SK-N-SH (cell line): ENCODE measurements around the gene RRM1. TPM values are rescaled to one million over a fixed set of nuclear protein-coding genes. Genes with fewer than 3 reads are reported as not detected.

Source experiments
- CTCF ChIA-PET: fragments of 300-600, 350-600 bp; formaldehyde crosslinking; extraction: SDS; loops from one replicate; lab custom pipeline; 2021; lab: Yijun Ruan, JAX
- POLR2A ChIA-PET: fragments of 350-600 bp; sonication (Branson Sonifier 250); formaldehyde crosslinking; extraction: SDS; loops from one replicate; lab custom pipeline; 2020; ENCODE audit warnings: antibody characterized with exemption, inconsistent platforms; lab: Yijun Ruan, JAX
- DNase-seq: peaks from one replicate; pipeline ENCODE4 v3.0.0; 2012
- H2AFZ ChIP-seq: fragments of 200-600 bp; sonication (generic); 2 replicates; pipeline ENCODE4 v1.8.1; 2016; ENCODE audit warnings: antibody characterized with exemption, mild to moderate bottlenecking, low read depth
- H3F3A ChIP-seq: fragments of 200-600 bp; sonication (generic); replicated peaks from 2 replicates; pipeline ENCODE3; 2016; ENCODE audit warnings: antibody characterized with exemption, mild to moderate bottlenecking; ENCODE audit not compliant: insufficient read depth
- H3K27ac ChIP-seq, 2 experiments: fragments of 200-500 bp in 1 of 2; fragments of 200-600 bp in 1 of 2; sonication (Bioruptor generic) in 1 of 2; sonication (generic), shearing (Covaris generic) in 1 of 2; 2 replicates each; pipeline versions ENCODE4 v1.5.1 to v1.6.1; 2014 to 2016; ENCODE audit warnings: low read depth in 2 of 2, inconsistent platforms in 1 of 2, low read length in 1 of 2, mild to moderate bottlenecking in 1 of 2, mixed read lengths in 1 of 2
- H3K27me3 ChIP-seq: fragments of 200-600 bp; sonication (generic), shearing (Covaris generic); 2 replicates; pipeline ENCODE4 v1.6.1; 2016; ENCODE audit warnings: mixed run types; ENCODE audit not compliant: insufficient read depth
- H3K36me3 ChIP-seq, 2 experiments: fragments of 200-500 bp in 1 of 2; fragments of 200-600 bp in 1 of 2; sonication (Bioruptor generic) in 1 of 2; sonication (generic) in 1 of 2; replicated peaks in 1 of 2; 2 replicates each; pipeline versions ENCODE3 to v1.5.1; 2014 to 2016; ENCODE audit warnings: low read length in 1 of 2, mild to moderate bottlenecking in 1 of 2; ENCODE audit not compliant: insufficient read depth in 2 of 2, control insufficient read depth in 1 of 2
- H3K4me1 ChIP-seq, 2 experiments: fragments of 200-500 bp in 1 of 2; fragments of 200-600 bp in 1 of 2; sonication (Bioruptor generic) in 1 of 2; sonication (generic), shearing (Covaris generic) in 1 of 2; 2 replicates each; pipeline versions ENCODE4 v1.5.1 to v1.6.1; 2014 to 2016; ENCODE audit warnings: low read depth in 1 of 2, low read length in 1 of 2, mixed run types in 1 of 2; ENCODE audit not compliant: insufficient read depth in 2 of 2, control insufficient read depth in 1 of 2
- H3K4me2 ChIP-seq: fragments of 200-600 bp; sonication (generic), shearing (Covaris generic); 2 replicates; pipeline ENCODE4 v1.6.1; 2017; ENCODE audit warnings: mixed run types
- H3K4me3 ChIP-seq, 2 experiments: fragments of 200-500 bp in 1 of 2; fragments of 200-600 bp in 1 of 2; sonication (Bioruptor generic) in 1 of 2; sonication (generic), shearing (Covaris generic) in 1 of 2; 2 replicates each; pipeline versions ENCODE4 v1.5.1 to v1.8.1; 2014 to 2016; ENCODE audit warnings: low read depth in 2 of 2, inconsistent platforms in 1 of 2, low read length in 1 of 2, mild to moderate bottlenecking in 1 of 2, mixed read lengths in 1 of 2, moderate library complexity in 1 of 2
- H3K79me2 ChIP-seq: fragments of 200-600 bp; sonication (generic); 2 replicates; pipeline ENCODE4 v1.8.1; 2017; ENCODE audit warnings: mild to moderate bottlenecking; ENCODE audit not compliant: insufficient read depth
- H3K9ac ChIP-seq: fragments of 200-600 bp; sonication (generic); 2 replicates; pipeline ENCODE4 v1.6.1; 2017; ENCODE audit warnings: mixed run types
- H3K9me2 ChIP-seq: fragments of 200-600 bp; sonication (generic); 2 replicates; pipeline ENCODE4 v1.6.1; 2017; ENCODE audit warnings: mixed run types
- H3K9me3 ChIP-seq: fragments of 200-600 bp; sonication (generic); 2 replicates; pipeline ENCODE4 v1.6.1; 2017; ENCODE audit warnings: mixed run types, mild to moderate bottlenecking, moderate library complexity
- H4K20me1 ChIP-seq: fragments of 200-600 bp; sonication (generic); 2 replicates; pipeline ENCODE4 v1.6.1; 2017; ENCODE audit warnings: mild to moderate bottlenecking, mixed run types; ENCODE audit not compliant: insufficient read depth
- ELF1 ChIP-seq: IDR thresholded peaks from 2 replicates; pipeline ENCODE4 v1.4.0; 2012
- EP300 ChIP-seq, 2 experiments: IDR thresholded peaks; 2 replicates each; pipeline versions ENCODE4 v1.4.0 to v1.6.1; 2012; ENCODE audit warnings: borderline replicate concordance in 1 of 2, low read depth in 1 of 2, low read length in 1 of 2
- FOXJ3 ChIP-seq: sonication (generic); formaldehyde crosslinking; IDR thresholded peaks from 2 replicates; pipeline ENCODE4 v1.5.1; 2020; ENCODE audit warnings: mild to moderate bottlenecking, missing genetic modification reagents
- GATA2 ChIP-seq: sonication (generic); formaldehyde crosslinking; IDR thresholded peaks from 2 replicates; pipeline ENCODE4 v1.5.0; 2020; ENCODE audit warnings: mild to moderate bottlenecking, missing genetic modification reagents
- MEF2A ChIP-seq: IDR thresholded peaks from 2 replicates; pipeline ENCODE4 v1.4.0; 2012; ENCODE audit warnings: low read depth, borderline replicate concordance
- MXI1 ChIP-seq: IDR thresholded peaks from 2 replicates; pipeline ENCODE4 v1.6.1; 2012; ENCODE audit warnings: mild to moderate bottlenecking, low read depth, low read length, improper control_type of control experiment
- NFIC ChIP-seq: IDR thresholded peaks from 2 replicates; pipeline ENCODE4 v1.4.0; 2012; ENCODE audit warnings: borderline replicate concordance
- POLR2AphosphoS5 ChIP-seq: IDR thresholded peaks from 2 replicates; pipeline ENCODE4 v1.6.1; 2012; ENCODE audit warnings: low read depth, low read length
- RCOR1 ChIP-seq: fragments of 150-350 bp; IDR thresholded peaks from 2 replicates; pipeline ENCODE4 v1.6.1; 2017; ENCODE audit warnings: antibody characterized with exemption, low read length
- RFX5 ChIP-seq: IDR thresholded peaks from 2 replicates; pipeline ENCODE4 v1.6.1; 2012; ENCODE audit warnings: mild to moderate bottlenecking, improper control_type of control experiment, low read length
- SIN3A ChIP-seq: IDR thresholded peaks from 2 replicates; pipeline ENCODE4 v1.6.1; 2012; ENCODE audit warnings: low read depth, mild to moderate bottlenecking, low read length, moderate library complexity, borderline replicate concordance
- TCF12 ChIP-seq: IDR thresholded peaks from 2 replicates; pipeline ENCODE4 v1.4.0; 2012
- TEAD4 ChIP-seq: IDR thresholded peaks from 2 replicates; pipeline ENCODE4 v1.4.0; 2012; ENCODE audit warnings: mild to moderate bottlenecking, borderline replicate concordance; ENCODE audit not compliant: insufficient read depth
- WGBS: methylation state at CpG from one replicate; pipeline ENCODE4 v1.1.6; 2017; ENCODE audit warnings: low lambda C conversion rate; 5-methylcytosine and 5-hydroxymethylcytosine counted together
- polyA plus RNA-seq, 3 experiments: library from polyadenylated mRNA; depleted of rRNA; stranded (reverse); fragments of >200 nt; gene quantifications; 2 replicates each; pipeline ENCODE4 v1.2.3, GENCODE V29; 2012
- TF ChIP-seq, protein P1 (sequence below): fragments of 150-350 bp; IDR thresholded peaks from 2 replicates; pipeline ENCODE4 v1.6.1; 2017; ENCODE audit warnings: antibody characterized with exemption, low read length, low read depth, borderline replicate concordance
- TF ChIP-seq, protein P2 (sequence below): fragments of 200-600 bp; sonication (generic); IDR thresholded peaks from 2 replicates; pipeline ENCODE4 v1.6.1; 2017; ENCODE audit warnings: antibody characterized with exemption, mild to moderate bottlenecking, moderate library complexity
- TF ChIP-seq, protein P3 (sequence below): IDR thresholded peaks from 2 replicates; pipeline ENCODE4 v1.4.0; 2012; ENCODE audit warnings: low read depth, borderline replicate concordance
- TF ChIP-seq, protein P4 (sequence below): IDR thresholded peaks from 2 replicates; pipeline ENCODE4 v1.6.1; 2012; ENCODE audit warnings: mild to moderate bottlenecking, low read depth, low read length, moderate library complexity
- TF ChIP-seq, protein P5 (sequence below): IDR thresholded peaks from 2 replicates; pipeline ENCODE4 v1.4.0; 2012; ENCODE audit warnings: low read depth

RRM1 gene
- polyA plus RNA-seq, 1 of the 3 experiments (the other 2 are of a cell fraction), result 28.2 TPM

DNA sequence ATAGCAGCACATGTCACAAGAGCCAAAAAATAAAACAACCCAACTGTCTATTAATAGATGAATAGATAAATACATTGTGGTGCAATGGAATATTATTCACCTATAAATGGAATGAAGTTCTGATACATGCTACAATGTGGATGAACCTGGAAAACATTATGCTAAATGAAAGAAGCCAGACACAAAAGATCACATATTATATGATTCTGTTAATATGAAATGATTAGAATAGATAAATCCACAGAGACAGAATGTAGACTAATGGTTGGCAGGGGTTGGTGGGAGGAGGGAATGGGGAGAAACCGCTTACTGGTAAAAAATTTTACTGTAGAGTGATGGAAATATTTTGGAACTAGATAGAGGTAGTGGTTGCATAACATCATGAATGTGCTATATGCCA, 32.9 kb upstream of the RRM1 start:
- peaks cover 7 to 14% of the 10 kb centered on the region in 2 experiments for H3K36me3 ChIP-seq

DNA sequence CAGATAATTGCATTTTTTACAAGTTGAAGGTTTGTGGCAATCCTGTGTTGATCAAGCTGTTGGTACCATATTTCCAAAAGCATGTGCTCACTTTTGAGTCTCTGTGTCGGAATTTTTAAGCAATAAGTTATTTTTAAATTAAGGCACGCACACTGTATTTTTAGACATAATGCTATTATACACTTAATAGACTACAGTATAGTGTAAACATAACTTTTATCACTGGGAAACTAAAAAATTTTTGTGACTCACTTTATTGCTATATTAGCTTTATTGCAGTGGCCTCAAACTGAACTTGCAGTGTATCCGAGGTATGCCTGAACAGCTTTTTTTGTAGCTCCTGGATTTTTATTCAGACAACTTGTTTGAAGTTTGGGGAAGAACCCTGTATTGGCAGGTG, 31.3 kb upstream of the RRM1 start:
- H3K4me3 ChIP-seq, result no peak overlapping the region
- H3K4me1 ChIP-seq, result peaks cover 10 to 19% of the 10 kb centered on the region in 2 experiments; a peak in 3 of 4 replicates
- 93% methylated on average over 3 of the region's 3 CpGs for WGBS
- no peaks in the 10 kb centered on the region for H3K9me2 ChIP-seq
- ChIA-PET POLR2A (no interaction called here), CTCF (interaction anchor here (1.8 to 13.1 kb wide), 2 partner anchors 9 to 211 kb away, joined by 18 to 636 read pairs; partner anchors contain the start of gene STIM1)
- no peaks in the 10 kb centered on the region for H4K20me1 ChIP-seq
- no peak for DNase-seq
- H3K79me2 ChIP-seq, result no peaks in the 10 kb centered on the region
- H3K27ac ChIP-seq, result no peak overlapping the region
- H3K4me2 ChIP-seq, result no peak overlapping the region
- H3K9ac ChIP-seq, result no peak overlapping the region
- H2AFZ ChIP-seq, result no peak overlapping the region
- no peaks in the 10 kb centered on the region for H3K27me3 ChIP-seq
- no peaks in the 10 kb centered on the region for H3F3A ChIP-seq
- H3K36me3 ChIP-seq, result peaks cover 7 to 14% of the 10 kb centered on the region in 2 experiments
- H3K9me3 ChIP-seq, result no peaks in the 10 kb centered on the region
- TF ChIP-seq, protein P1, sequence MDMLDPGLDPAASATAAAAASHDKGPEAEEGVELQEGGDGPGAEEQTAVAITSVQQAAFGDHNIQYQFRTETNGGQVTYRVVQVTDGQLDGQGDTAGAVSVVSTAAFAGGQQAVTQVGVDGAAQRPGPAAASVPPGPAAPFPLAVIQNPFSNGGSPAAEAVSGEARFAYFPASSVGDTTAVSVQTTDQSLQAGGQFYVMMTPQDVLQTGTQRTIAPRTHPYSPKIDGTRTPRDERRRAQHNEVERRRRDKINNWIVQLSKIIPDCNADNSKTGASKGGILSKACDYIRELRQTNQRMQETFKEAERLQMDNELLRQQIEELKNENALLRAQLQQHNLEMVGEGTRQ, result no peak
- TF ChIP-seq GATA2 (CRISPR knock-in tag) (no peak), FOXJ3 (no peak), RCOR1 (no peak), ELF1 (no peak), SIN3A (no peak), MXI1 (no peak), TEAD4 (no peak), NFIC (no peak), RFX5 (no peak), POLR2AphosphoS5 (no peak), MEF2A (no peak)
- TF ChIP-seq, protein P2, sequence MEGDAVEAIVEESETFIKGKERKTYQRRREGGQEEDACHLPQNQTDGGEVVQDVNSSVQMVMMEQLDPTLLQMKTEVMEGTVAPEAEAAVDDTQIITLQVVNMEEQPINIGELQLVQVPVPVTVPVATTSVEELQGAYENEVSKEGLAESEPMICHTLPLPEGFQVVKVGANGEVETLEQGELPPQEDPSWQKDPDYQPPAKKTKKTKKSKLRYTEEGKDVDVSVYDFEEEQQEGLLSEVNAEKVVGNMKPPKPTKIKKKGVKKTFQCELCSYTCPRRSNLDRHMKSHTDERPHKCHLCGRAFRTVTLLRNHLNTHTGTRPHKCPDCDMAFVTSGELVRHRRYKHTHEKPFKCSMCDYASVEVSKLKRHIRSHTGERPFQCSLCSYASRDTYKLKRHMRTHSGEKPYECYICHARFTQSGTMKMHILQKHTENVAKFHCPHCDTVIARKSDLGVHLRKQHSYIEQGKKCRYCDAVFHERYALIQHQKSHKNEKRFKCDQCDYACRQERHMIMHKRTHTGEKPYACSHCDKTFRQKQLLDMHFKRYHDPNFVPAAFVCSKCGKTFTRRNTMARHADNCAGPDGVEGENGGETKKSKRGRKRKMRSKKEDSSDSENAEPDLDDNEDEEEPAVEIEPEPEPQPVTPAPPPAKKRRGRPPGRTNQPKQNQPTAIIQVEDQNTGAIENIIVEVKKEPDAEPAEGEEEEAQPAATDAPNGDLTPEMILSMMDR, result no peak

More for the DNA sequence above, 32.9 kb upstream of the RRM1 start:
- H3K9me2 ChIP-seq, result no peaks in the 10 kb centered on the region
- H3K79me2 ChIP-seq, result no peaks in the 10 kb centered on the region
- no peaks in the 10 kb centered on the region for H3K27me3 ChIP-seq
- H4K20me1 ChIP-seq, result no peaks in the 10 kb centered on the region
- no peak overlapping the region for H2AFZ ChIP-seq
- no peak for DNase-seq
- no peaks in the 10 kb centered on the region for H3F3A ChIP-seq
- no peak overlapping the region for H3K4me2 ChIP-seq
- WGBS, result 85% methylated on average over 1 of the region's 1 CpG
- POLR2A ChIA-PET, result no interaction called here
- H3K27ac ChIP-seq, result no peak overlapping the region
- peaks cover 11 to 19% of the 10 kb centered on the region in 2 experiments; a peak in 3 of 4 replicates for H3K4me1 ChIP-seq
- CTCF ChIA-PET, result interaction anchor here (0.9 to 4.3 kb wide), 5 partner anchors 11 to 220 kb away, joined by 3 to 23 read pairs (median 7); partner anchors contain the start of gene STIM1
- H3K4me3 ChIP-seq, result no peak overlapping the region
- TF ChIP-seq, protein P3, sequence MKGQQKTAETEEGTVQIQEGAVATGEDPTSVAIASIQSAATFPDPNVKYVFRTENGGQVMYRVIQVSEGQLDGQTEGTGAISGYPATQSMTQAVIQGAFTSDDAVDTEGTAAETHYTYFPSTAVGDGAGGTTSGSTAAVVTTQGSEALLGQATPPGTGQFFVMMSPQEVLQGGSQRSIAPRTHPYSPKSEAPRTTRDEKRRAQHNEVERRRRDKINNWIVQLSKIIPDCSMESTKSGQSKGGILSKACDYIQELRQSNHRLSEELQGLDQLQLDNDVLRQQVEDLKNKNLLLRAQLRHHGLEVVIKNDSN, result no peak
- no peak for TF ChIP-seq NFIC
- TF ChIP-seq, protein P4, sequence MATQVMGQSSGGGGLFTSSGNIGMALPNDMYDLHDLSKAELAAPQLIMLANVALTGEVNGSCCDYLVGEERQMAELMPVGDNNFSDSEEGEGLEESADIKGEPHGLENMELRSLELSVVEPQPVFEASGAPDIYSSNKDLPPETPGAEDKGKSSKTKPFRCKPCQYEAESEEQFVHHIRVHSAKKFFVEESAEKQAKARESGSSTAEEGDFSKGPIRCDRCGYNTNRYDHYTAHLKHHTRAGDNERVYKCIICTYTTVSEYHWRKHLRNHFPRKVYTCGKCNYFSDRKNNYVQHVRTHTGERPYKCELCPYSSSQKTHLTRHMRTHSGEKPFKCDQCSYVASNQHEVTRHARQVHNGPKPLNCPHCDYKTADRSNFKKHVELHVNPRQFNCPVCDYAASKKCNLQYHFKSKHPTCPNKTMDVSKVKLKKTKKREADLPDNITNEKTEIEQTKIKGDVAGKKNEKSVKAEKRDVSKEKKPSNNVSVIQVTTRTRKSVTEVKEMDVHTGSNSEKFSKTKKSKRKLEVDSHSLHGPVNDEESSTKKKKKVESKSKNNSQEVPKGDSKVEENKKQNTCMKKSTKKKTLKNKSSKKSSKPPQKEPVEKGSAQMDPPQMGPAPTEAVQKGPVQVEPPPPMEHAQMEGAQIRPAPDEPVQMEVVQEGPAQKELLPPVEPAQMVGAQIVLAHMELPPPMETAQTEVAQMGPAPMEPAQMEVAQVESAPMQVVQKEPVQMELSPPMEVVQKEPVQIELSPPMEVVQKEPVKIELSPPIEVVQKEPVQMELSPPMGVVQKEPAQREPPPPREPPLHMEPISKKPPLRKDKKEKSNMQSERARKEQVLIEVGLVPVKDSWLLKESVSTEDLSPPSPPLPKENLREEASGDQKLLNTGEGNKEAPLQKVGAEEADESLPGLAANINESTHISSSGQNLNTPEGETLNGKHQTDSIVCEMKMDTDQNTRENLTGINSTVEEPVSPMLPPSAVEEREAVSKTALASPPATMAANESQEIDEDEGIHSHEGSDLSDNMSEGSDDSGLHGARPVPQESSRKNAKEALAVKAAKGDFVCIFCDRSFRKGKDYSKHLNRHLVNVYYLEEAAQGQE, result no peak
- TF ChIP-seq EP300 (IDR thresholded peaks at IDR 0.05; ENCODE audit: borderline replicate concordance in 1 of 2, low read depth in 1 of 2, low read length in 1 of 2), result peak in 1 of 2 experiments; percentile 77; a peak in 2 of 4 replicates
- no peak for TF ChIP-seq RFX5
- TF ChIP-seq, protein P5, sequence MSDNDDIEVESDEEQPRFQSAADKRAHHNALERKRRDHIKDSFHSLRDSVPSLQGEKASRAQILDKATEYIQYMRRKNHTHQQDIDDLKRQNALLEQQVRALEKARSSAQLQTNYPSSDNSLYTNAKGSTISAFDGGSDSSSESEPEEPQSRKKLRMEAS, result no peak
- TF ChIP-seq MXI1, result no peak
- TF ChIP-seq TCF12, result peak; percentile 20; the same call in 1 of the 2 replicates
- no peak overlapping the region for H3K9ac ChIP-seq
- no peaks in the 10 kb centered on the region for H3K9me3 ChIP-seq
